ENCODE data around the gene HHATL. TPM values are rescaled to one million over a fixed set of nuclear protein-coding genes. Genes with fewer than 3 reads are reported as not detected.

HHATL gene
- total RNA-seq, 1 experiment from 2014 or later: not detected

GRCh38 chr3:42670051-42670576, 32.5 kb downstream of the HHATL start:
- TF ChIP-seq, protein P1, sequence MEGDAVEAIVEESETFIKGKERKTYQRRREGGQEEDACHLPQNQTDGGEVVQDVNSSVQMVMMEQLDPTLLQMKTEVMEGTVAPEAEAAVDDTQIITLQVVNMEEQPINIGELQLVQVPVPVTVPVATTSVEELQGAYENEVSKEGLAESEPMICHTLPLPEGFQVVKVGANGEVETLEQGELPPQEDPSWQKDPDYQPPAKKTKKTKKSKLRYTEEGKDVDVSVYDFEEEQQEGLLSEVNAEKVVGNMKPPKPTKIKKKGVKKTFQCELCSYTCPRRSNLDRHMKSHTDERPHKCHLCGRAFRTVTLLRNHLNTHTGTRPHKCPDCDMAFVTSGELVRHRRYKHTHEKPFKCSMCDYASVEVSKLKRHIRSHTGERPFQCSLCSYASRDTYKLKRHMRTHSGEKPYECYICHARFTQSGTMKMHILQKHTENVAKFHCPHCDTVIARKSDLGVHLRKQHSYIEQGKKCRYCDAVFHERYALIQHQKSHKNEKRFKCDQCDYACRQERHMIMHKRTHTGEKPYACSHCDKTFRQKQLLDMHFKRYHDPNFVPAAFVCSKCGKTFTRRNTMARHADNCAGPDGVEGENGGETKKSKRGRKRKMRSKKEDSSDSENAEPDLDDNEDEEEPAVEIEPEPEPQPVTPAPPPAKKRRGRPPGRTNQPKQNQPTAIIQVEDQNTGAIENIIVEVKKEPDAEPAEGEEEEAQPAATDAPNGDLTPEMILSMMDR (IDR thresholded peaks at IDR 0.05; ENCODE audit: insufficient read depth in 1 of 2, low read depth in 1 of 2, low read length in 1 of 2, severe bottlenecking in 1 of 2, unreplicated experiment in 1 of 2): no peak
- H3K4me3 Mint-ChIP-seq (ENCODE audit: unreplicated experiment): no peak overlapping the region
- Histone ChIP-seq H3K4me3 (ENCODE audit: low read depth, low read length) (no peak overlapping the region), H3K27me3 (replicated peaks; ENCODE audit: control insufficient read depth, insufficient read depth, low read length) (no peaks in the 10 kb centered on the region), H3K4me1 (no peaks in the 10 kb centered on the region), H3K9me3 (no peaks in the 10 kb centered on the region), H3K36me3 (ENCODE audit: control insufficient read depth, insufficient read depth, low read length) (no peaks in the 10 kb centered on the region)
- DNase-seq: no peak
- BruUV-seq (replicated peaks): no TSS peak
- no peaks in the 10 kb centered on the region for H3K9me3 Mint-ChIP-seq (ENCODE audit: unreplicated experiment)
- H3K27ac Mint-ChIP-seq (ENCODE audit: unreplicated experiment): no peak overlapping the region
- no peaks in the 10 kb centered on the region for H3K4me1 Mint-ChIP-seq (ENCODE audit: low read depth, unreplicated experiment)
- H3K27me3 Mint-ChIP-seq (ENCODE audit: insufficient read depth, unreplicated experiment): peaks cover 4% of the 10 kb centered on the region
- CTCF ChIA-PET: no interaction called here
- peaks cover 5% of the 10 kb centered on the region for H3K36me3 Mint-ChIP-seq (ENCODE audit: insufficient read depth, unreplicated experiment)
- intact Hi-C loops (cut with micrococcal nuclease; ENCODE audit: unreplicated experiment): no loop called here
- POLR2A ChIA-PET: interaction anchor here (0.7 kb wide), 1 partner anchor 45 kb away, joined by 6 read pairs; no protein-coding TSS in a partner anchor

DNA sequence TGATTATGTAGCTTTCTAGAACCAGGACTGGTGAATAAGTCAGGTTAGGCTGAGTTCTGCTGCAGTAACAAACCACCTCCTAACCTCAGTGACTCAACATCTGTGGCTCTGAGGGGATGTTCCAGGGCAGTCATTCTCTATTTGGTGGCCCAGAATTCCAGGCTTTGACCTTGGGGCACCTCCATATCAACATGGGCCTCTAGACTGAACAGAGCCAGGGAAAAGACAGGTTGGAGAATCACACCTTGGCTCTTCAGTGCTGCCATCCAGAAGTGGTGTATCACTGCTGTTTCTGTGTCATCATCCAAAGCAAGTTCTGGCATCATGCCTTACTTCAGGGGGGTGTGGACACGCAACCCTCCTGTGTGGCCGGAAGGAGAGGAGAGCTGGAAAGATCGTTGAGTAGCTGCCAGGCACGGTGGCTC, 33.8 kb downstream of the HHATL start:
- Mint-ChIP-seq H3K4me1 (ENCODE audit: low read depth, unreplicated experiment) (no peaks in the 10 kb centered on the region), H3K27ac (ENCODE audit: unreplicated experiment) (no peak overlapping the region), H3K9me3 (ENCODE audit: unreplicated experiment) (no peaks in the 10 kb centered on the region), H3K4me3 (ENCODE audit: unreplicated experiment) (no peak overlapping the region), H3K27me3 (ENCODE audit: insufficient read depth, unreplicated experiment) (peaks cover 4% of the 10 kb centered on the region), H3K36me3 (ENCODE audit: insufficient read depth, unreplicated experiment) (peaks cover 5% of the 10 kb centered on the region)
- DNase-seq: no peak
- H3K27me3 ChIP-seq (replicated peaks; ENCODE audit: control insufficient read depth, insufficient read depth, low read length): no peaks in the 10 kb centered on the region
- H3K9me3 ChIP-seq: no peaks in the 10 kb centered on the region
- BruUV-seq (replicated peaks): no TSS peak
- no peaks in the 10 kb centered on the region for H3K36me3 ChIP-seq (ENCODE audit: control insufficient read depth, insufficient read depth, low read length)
- H3K4me1 ChIP-seq: no peaks in the 10 kb centered on the region
- CTCF ChIA-PET: no interaction called here
- intact Hi-C loops (cut with micrococcal nuclease; ENCODE audit: unreplicated experiment): no loop called here
- POLR2A ChIA-PET: no interaction called here
- no peak overlapping the region for H3K4me3 ChIP-seq (ENCODE audit: low read depth, low read length)
- TF ChIP-seq, protein P1 (IDR thresholded peaks at IDR 0.05; ENCODE audit: insufficient read depth in 1 of 2, low read depth in 1 of 2, low read length in 1 of 2, severe bottlenecking in 1 of 2, unreplicated experiment in 1 of 2): no peak

- Histone ChIP-seq H3K36me3 (ENCODE audit: control insufficient read depth, insufficient read depth, low read length) (no peaks in the 10 kb centered on the region), H3K27me3 (replicated peaks; ENCODE audit: control insufficient read depth, insufficient read depth, low read length) (no peaks in the 10 kb centered on the region), H3K9me3 (no peaks in the 10 kb centered on the region), H3K4me1 (no peaks in the 10 kb centered on the region), H3K4me3 (ENCODE audit: low read depth, low read length) (no peak overlapping the region)
- CTCF ChIA-PET: no interaction called here
- peak in 1 of 2 experiments; percentile 15 for DNase-seq
- H3K4me1 Mint-ChIP-seq (ENCODE audit: low read depth, unreplicated experiment): no peaks in the 10 kb centered on the region
- intact Hi-C loops (cut with micrococcal nuclease; ENCODE audit: unreplicated experiment): no loop called here
- peaks cover 5% of the 10 kb centered on the region for H3K36me3 Mint-ChIP-seq (ENCODE audit: insufficient read depth, unreplicated experiment)
- POLR2A ChIA-PET: no interaction called here
- H3K4me3 Mint-ChIP-seq (ENCODE audit: unreplicated experiment): no peak overlapping the region
- peaks cover 4% of the 10 kb centered on the region for H3K27me3 Mint-ChIP-seq (ENCODE audit: insufficient read depth, unreplicated experiment)
- TF ChIP-seq, protein P1 (IDR thresholded peaks at IDR 0.05; ENCODE audit: insufficient read depth in 1 of 2, low read depth in 1 of 2, low read length in 1 of 2, severe bottlenecking in 1 of 2, unreplicated experiment in 1 of 2): no peak
- BruUV-seq (replicated peaks): no TSS peak
- H3K27ac Mint-ChIP-seq (ENCODE audit: unreplicated experiment): no peak overlapping the region
- no peaks in the 10 kb centered on the region for H3K9me3 Mint-ChIP-seq (ENCODE audit: unreplicated experiment)
These were observed 34.2 kb downstream of the HHATL start for GRCh38 chr3:42668413-42668760.

Data from Caco-2 (cell line).